ENCODE data around the gene ANKRD16.
"Not testable (repeated sequence)": the region's sequence is repeated elsewhere in the genome, so short reads cannot be mapped to it uniquely, and the experiment has no call there.

Gene ANKRD16

GRCh38 chr10:5913736-5914135, 24.0 kb upstream of the ANKRD16 start:
- H3K4me3 Mint-ChIP-seq: no peak overlapping the region
- peaks cover 80% of the 10 kb centered on the region for H3K36me3 Mint-ChIP-seq (ENCODE audit: low read depth)
- H3K4me1 Mint-ChIP-seq (ENCODE audit: low read depth): no peaks in the 10 kb centered on the region
- H3K9me3 Mint-ChIP-seq: no peaks in the 10 kb centered on the region
- no peak overlapping the region for H3K27ac Mint-ChIP-seq
- H3K27me3 Mint-ChIP-seq: no peaks in the 10 kb centered on the region

GRCh38 chr10:5911670-5912069, 22.0 kb upstream of the ANKRD16 start:
- H3K4me1 Mint-ChIP-seq (ENCODE audit: low read depth): peaks cover 5% of the 10 kb centered on the region
- no peaks in the 10 kb centered on the region for H3K27me3 Mint-ChIP-seq
- peaks cover 78% of the 10 kb centered on the region for H3K36me3 Mint-ChIP-seq (ENCODE audit: low read depth)
- no peaks in the 10 kb centered on the region for H3K9me3 Mint-ChIP-seq
- H3K4me3 Mint-ChIP-seq: no peak overlapping the region
- H3K27ac Mint-ChIP-seq: no peak overlapping the region

GRCh38 chr10:5910323-5911100, 20.8 kb upstream of the ANKRD16 start:
- Mint-ChIP-seq H3K36me3 (ENCODE audit: low read depth) (peaks cover 75% of the 10 kb centered on the region), H3K27me3 (no peaks in the 10 kb centered on the region), H3K9me3 (no peaks in the 10 kb centered on the region), H3K4me1 (ENCODE audit: low read depth) (peaks cover 8% of the 10 kb centered on the region), H3K4me3 (no peak overlapping the region), H3K27ac (no peak overlapping the region)

GRCh38 chr10:5908676-5909075, 19.0 kb upstream of the ANKRD16 start:
- not testable (repeated sequence) for H3K27me3 Mint-ChIP-seq, H3K4me3 Mint-ChIP-seq, H3K9me3 Mint-ChIP-seq
- peak overlapping the region; percentile 13 for H3K27ac Mint-ChIP-seq
- peaks cover 62% of the 10 kb centered on the region for H3K36me3 Mint-ChIP-seq (ENCODE audit: low read depth)
- H3K4me1 Mint-ChIP-seq (ENCODE audit: low read depth): peaks cover 17% of the 10 kb centered on the region

GRCh38 chr10:5906651-5907050, 17.0 kb upstream of the ANKRD16 start:
- Mint-ChIP-seq H3K36me3 (ENCODE audit: low read depth) (peaks cover 49% of the 10 kb centered on the region), H3K27ac (no peak overlapping the region), H3K4me3 (no peak overlapping the region), H3K9me3 (no peaks in the 10 kb centered on the region), H3K27me3 (no peaks in the 10 kb centered on the region), H3K4me1 (ENCODE audit: low read depth) (peaks cover 19% of the 10 kb centered on the region)

- Mint-ChIP-seq H3K4me3 (no peak overlapping the region), H3K9me3 (no peaks in the 10 kb centered on the region), H3K36me3 (ENCODE audit: low read depth) (peaks cover 46% of the 10 kb centered on the region), H3K4me1 (ENCODE audit: low read depth) (peaks cover 19% of the 10 kb centered on the region), H3K27ac (no peak overlapping the region), H3K27me3 (no peaks in the 10 kb centered on the region)
Observed at GRCh38 chr10:5905854-5906507, 16.3 kb upstream of the ANKRD16 start.

- no peaks in the 10 kb centered on the region for H3K9me3 Mint-ChIP-seq
- no peak overlapping the region for H3K4me3 Mint-ChIP-seq
- H3K27me3 Mint-ChIP-seq: no peaks in the 10 kb centered on the region
- H3K4me1 Mint-ChIP-seq (ENCODE audit: low read depth): peaks cover 22% of the 10 kb centered on the region
- H3K27ac Mint-ChIP-seq: no peak overlapping the region
- H3K36me3 Mint-ChIP-seq (ENCODE audit: low read depth): peaks cover 40% of the 10 kb centered on the region
Observed at GRCh38 chr10:5904227-5904626, 14.5 kb upstream of the ANKRD16 start.

- H3K9me3 Mint-ChIP-seq: no peaks in the 10 kb centered on the region
- peaks cover 24% of the 10 kb centered on the region for H3K4me1 Mint-ChIP-seq (ENCODE audit: low read depth)
- H3K36me3 Mint-ChIP-seq (ENCODE audit: low read depth): peaks cover 37% of the 10 kb centered on the region
- H3K27me3 Mint-ChIP-seq: no peaks in the 10 kb centered on the region
- no peak overlapping the region for H3K4me3 Mint-ChIP-seq
- H3K27ac Mint-ChIP-seq: no peak overlapping the region
Observed at GRCh38 chr10:5903563-5903962, 13.9 kb upstream of the ANKRD16 start.

- Mint-ChIP-seq H3K27ac (no peak overlapping the region), H3K27me3 (no peaks in the 10 kb centered on the region), H3K4me3 (no peak overlapping the region), H3K4me1 (ENCODE audit: low read depth) (peaks cover 22% of the 10 kb centered on the region), H3K36me3 (ENCODE audit: low read depth) (peaks cover 37% of the 10 kb centered on the region), H3K9me3 (no peaks in the 10 kb centered on the region)
Observed at GRCh38 chr10:5902511-5903274, 13.0 kb upstream of the ANKRD16 start.

GRCh38 chr10:5900247-5900646, 10.6 kb upstream of the ANKRD16 start:
- no peak overlapping the region for H3K27ac Mint-ChIP-seq
- no peak overlapping the region for H3K4me3 Mint-ChIP-seq

GRCh38 chr10:5898163-5898562, 8.5 kb upstream of the ANKRD16 start:
- Mint-ChIP-seq H3K27me3 (no peaks in the 10 kb centered on the region), H3K9me3 (peaks cover 4% of the 10 kb centered on the region), H3K27ac (no peak overlapping the region), H3K4me3 (no peak overlapping the region), H3K36me3 (ENCODE audit: low read depth) (peaks cover 53% of the 10 kb centered on the region), H3K4me1 (ENCODE audit: low read depth) (peaks cover 47% of the 10 kb centered on the region)

More at GRCh38 chr10:5900247-5900646, 10.6 kb upstream of the ANKRD16 start:
- Mint-ChIP-seq H3K4me1 (ENCODE audit: low read depth) (peaks cover 39% of the 10 kb centered on the region), H3K36me3 (ENCODE audit: low read depth) (peaks cover 40% of the 10 kb centered on the region), H3K9me3 (peaks cover 4% of the 10 kb centered on the region), H3K27me3 (no peaks in the 10 kb centered on the region)

GRCh38 chr10:5897504-5897903, 7.8 kb upstream of the ANKRD16 start:
- Mint-ChIP-seq H3K4me3 (no peak overlapping the region), H3K27me3 (no peaks in the 10 kb centered on the region), H3K27ac (no peak overlapping the region), H3K4me1 (ENCODE audit: low read depth) (peaks cover 50% of the 10 kb centered on the region), H3K9me3 (peaks cover 4% of the 10 kb centered on the region), H3K36me3 (ENCODE audit: low read depth) (peaks cover 56% of the 10 kb centered on the region)

GRCh38 chr10:5897053-5897340, 7.3 kb upstream of the ANKRD16 start:
- no peak overlapping the region for H3K27ac Mint-ChIP-seq
- peaks cover 55% of the 10 kb centered on the region for H3K4me1 Mint-ChIP-seq (ENCODE audit: low read depth)

GRCh38 chr10:5896208-5897052, 6.7 kb upstream of the ANKRD16 start:
- no peaks in the 10 kb centered on the region for H3K27me3 Mint-ChIP-seq
- no peak overlapping the region for H3K4me3 Mint-ChIP-seq
- H3K4me1 Mint-ChIP-seq (ENCODE audit: low read depth): peaks cover 61% of the 10 kb centered on the region
- peak overlapping the region; percentile 77 for H3K27ac Mint-ChIP-seq
- H3K9me3 Mint-ChIP-seq: peaks cover 4% of the 10 kb centered on the region
- peaks cover 64% of the 10 kb centered on the region for H3K36me3 Mint-ChIP-seq (ENCODE audit: low read depth)

More at GRCh38 chr10:5897053-5897340, 7.3 kb upstream of the ANKRD16 start:
- H3K27me3 Mint-ChIP-seq: no peaks in the 10 kb centered on the region
- H3K4me3 Mint-ChIP-seq: no peak overlapping the region
- peaks cover 60% of the 10 kb centered on the region for H3K36me3 Mint-ChIP-seq (ENCODE audit: low read depth)
- peaks cover 4% of the 10 kb centered on the region for H3K9me3 Mint-ChIP-seq
